Testis (tissue), 2 donors: ENCODE data around the gene RECQL.
"Not testable (repeated sequence)": the region's sequence is repeated elsewhere in the genome, so short reads cannot be mapped to it uniquely, and the experiment has no call there.

Experiments
- CTCF ChIP-seq, 3 experiments: fragments of 450-650 bp in 2 of 3; fragments of 200-600 bp in 1 of 3; sonication (generic) in 1 of 3; IDR thresholded peaks; one replicate each; pipeline ENCODE4 v1.5.1; 2016 to 2019; ENCODE audit warnings: antibody characterized with exemption in 3 of 3, mild to moderate bottlenecking in 2 of 3, moderate library complexity in 1 of 3
- POLR2A ChIP-seq: fragments of 450-650 bp; IDR thresholded peaks from one replicate; pipeline ENCODE4 v1.6.1; 2017; ENCODE audit warnings: antibody characterized with exemption, mild to moderate bottlenecking, moderate library complexity

- not testable (repeated sequence) for TF ChIP-seq POLR2A; CTCF (IDR thresholded peaks at IDR 0.05)
These were observed 82.3 kb downstream of the RECQL start for GRCh38 chr12:21419009-21419699.
